Measurements from ENCODE around the gene BMP7. TPM values are rescaled to one million over a fixed set of nuclear protein-coding genes. Genes with fewer than 3 reads are reported as not detected.

BMP7 gene
- total RNA-seq, 2 experiments from 2014 or later = not detected

DNA sequence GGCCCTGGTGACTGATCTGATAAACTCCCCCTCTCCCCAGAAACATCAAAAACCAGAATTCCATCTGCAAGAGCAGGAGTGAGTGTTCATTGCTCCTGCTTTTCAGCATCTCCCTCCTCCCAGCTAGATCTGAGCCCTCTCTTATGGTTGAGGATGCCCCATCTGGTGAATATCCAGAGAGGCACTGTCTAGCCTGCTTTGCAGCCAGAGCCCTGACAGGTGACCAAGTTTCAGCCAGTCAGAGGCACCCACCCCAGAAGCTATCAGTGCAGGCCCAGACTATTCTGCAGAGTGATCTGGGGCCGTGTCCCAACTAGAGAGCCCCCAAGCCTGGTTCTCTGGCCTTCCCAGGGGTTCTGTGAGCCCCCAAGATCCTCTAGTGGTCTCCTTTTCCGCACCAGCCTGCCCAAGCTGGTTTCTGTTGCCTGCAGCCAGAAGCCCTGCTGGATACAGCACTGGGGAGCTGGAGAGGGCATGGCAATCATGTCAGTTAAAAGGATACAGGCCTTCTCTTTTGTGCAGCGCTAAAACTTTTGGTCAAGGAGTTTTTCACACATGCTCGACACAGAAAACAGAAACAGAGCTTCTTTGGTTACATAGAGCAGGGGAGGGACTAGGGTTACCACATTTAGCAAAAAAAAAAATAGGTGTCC is 6.6 kb upstream of the BMP7 start:
- DNase-seq = no peak
- Histone ChIP-seq H3K4me1 (ENCODE audit: insufficient read depth, low read length) (no peaks in the 10 kb centered on the region), H3K9me3 (ENCODE audit: control insufficient read depth in 1 of 2, insufficient read depth in 1 of 2, low read length in 2 of 2) (no peaks in the 10 kb centered on the region), H3K4me3 (ENCODE audit: low read length) (no peak overlapping the region), H3K27ac (ENCODE audit: low read depth in 1 of 2, low read length in 2 of 2) (no peak overlapping the region), H3K27me3 (ENCODE audit: control insufficient read depth in 1 of 2, insufficient read depth in 2 of 2, low read length in 2 of 2) (peaks cover 15 to 27% of the 10 kb centered on the region in 2 experiments), H3K36me3 (ENCODE audit: insufficient read depth, low read length) (no peaks in the 10 kb centered on the region)
- no peak for ATAC-seq (ENCODE audit: poor library complexity)
- POLR2A ChIA-PET = no interaction called here
- TF ChIP-seq CTCF (IDR thresholded peaks at IDR 0.05) = no peak
- H3K9me3 Mint-ChIP-seq = no peaks in the 10 kb centered on the region
- no peak overlapping the region for H3K4me3 Mint-ChIP-seq
- H3K4me1 Mint-ChIP-seq (ENCODE audit: low read depth) = no peaks in the 10 kb centered on the region
- no peaks in the 10 kb centered on the region for H3K36me3 Mint-ChIP-seq (ENCODE audit: low read depth)
- CTCF ChIA-PET = no interaction called here
- intact Hi-C loops (cut with DNase I, micrococcal nuclease) = no loop called here
- peaks cover 82% of the 10 kb centered on the region for H3K27me3 Mint-ChIP-seq
- H3K27ac Mint-ChIP-seq = no peak overlapping the region

GRCh38 chr20:57270204-57270984 is 4.0 kb upstream of the BMP7 start:
- TF ChIP-seq CTCF (IDR thresholded peaks at IDR 0.05) = no peak
- Mint-ChIP-seq H3K27ac (no peak overlapping the region), H3K27me3 (peaks cover 77% of the 10 kb centered on the region), H3K4me1 (ENCODE audit: low read depth) (peaks cover 10% of the 10 kb centered on the region), H3K36me3 (ENCODE audit: low read depth) (no peaks in the 10 kb centered on the region), H3K4me3 (no peak overlapping the region), H3K9me3 (no peaks in the 10 kb centered on the region)
- CTCF ChIA-PET = no interaction called here
- intact Hi-C loops (cut with DNase I, micrococcal nuclease) = no loop called here
- H3K9me3 ChIP-seq (ENCODE audit: control insufficient read depth in 1 of 2, insufficient read depth in 1 of 2, low read length in 2 of 2) = no peaks in the 10 kb centered on the region
- H3K27me3 ChIP-seq (ENCODE audit: control insufficient read depth in 1 of 2, insufficient read depth in 2 of 2, low read length in 2 of 2) = peaks cover 32 to 45% of the 10 kb centered on the region in 2 experiments
- no peaks in the 10 kb centered on the region for H3K4me1 ChIP-seq (ENCODE audit: insufficient read depth, low read length)
- H3K4me3 ChIP-seq (ENCODE audit: low read length) = no peak overlapping the region
- POLR2A ChIA-PET = no interaction called here
- H3K36me3 ChIP-seq (ENCODE audit: insufficient read depth, low read length) = no peaks in the 10 kb centered on the region
- DNase-seq (no peak), ATAC-seq (ENCODE audit: poor library complexity) (no peak)
- no peak overlapping the region for H3K27ac ChIP-seq (ENCODE audit: low read depth in 1 of 2, low read length in 2 of 2)

DNA sequence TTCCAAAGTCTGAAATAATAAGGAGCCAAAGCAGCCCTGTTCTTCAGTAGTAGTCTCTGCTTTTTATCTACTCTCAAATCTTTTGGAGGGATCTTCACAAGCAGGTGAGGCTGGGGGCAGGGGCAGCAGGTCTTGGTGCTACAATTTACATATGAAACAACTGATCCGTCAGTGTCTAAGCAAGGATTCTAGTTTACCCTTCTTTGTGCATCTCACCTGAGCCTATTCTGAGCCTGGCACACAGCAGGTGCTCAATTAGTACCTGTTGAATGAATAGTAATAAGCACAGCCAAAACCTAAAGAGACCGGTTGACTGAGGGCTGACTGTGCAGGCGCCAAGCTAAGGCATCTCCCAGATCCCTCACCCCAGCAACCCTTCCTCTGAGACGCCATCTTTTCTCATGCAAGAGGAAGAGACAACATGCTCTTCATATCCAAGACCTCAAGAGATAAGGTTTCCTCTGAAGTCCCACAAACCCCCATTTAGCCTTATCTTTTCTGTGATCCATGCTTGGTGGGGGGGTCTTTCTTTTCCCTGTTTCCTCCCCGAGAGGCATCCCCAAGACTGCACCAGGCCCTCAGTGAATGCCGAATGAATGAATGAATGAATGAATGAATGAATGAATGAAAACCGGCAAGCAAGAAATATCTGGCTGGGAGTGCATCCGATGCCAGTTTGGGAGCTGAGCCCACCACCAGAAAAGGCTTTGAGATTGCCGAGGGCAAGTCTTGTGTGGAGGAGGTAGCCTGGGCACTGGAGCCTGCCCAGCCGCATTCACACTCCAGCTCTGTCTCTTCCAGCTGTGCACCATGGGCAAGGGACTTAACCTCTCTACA is 2.9 kb upstream of the BMP7 start:
- ChIA-PET POLR2A (no interaction called here), CTCF (no interaction called here)
- H3K4me1 ChIP-seq (ENCODE audit: insufficient read depth, low read length) = no peaks in the 10 kb centered on the region
- Mint-ChIP-seq H3K27ac (no peak overlapping the region), H3K9me3 (no peaks in the 10 kb centered on the region), H3K4me3 (no peak overlapping the region), H3K27me3 (peaks cover 74% of the 10 kb centered on the region), H3K36me3 (ENCODE audit: low read depth) (no peaks in the 10 kb centered on the region), H3K4me1 (ENCODE audit: low read depth) (peaks cover 10% of the 10 kb centered on the region)
- no peak for TF ChIP-seq CTCF (IDR thresholded peaks at IDR 0.05)
- no peak for DNase-seq
- no peak overlapping the region for H3K27ac ChIP-seq (ENCODE audit: low read depth in 1 of 2, low read length in 2 of 2)
- H3K36me3 ChIP-seq (ENCODE audit: insufficient read depth, low read length) = no peaks in the 10 kb centered on the region
- H3K9me3 ChIP-seq (ENCODE audit: control insufficient read depth in 1 of 2, insufficient read depth in 1 of 2, low read length in 2 of 2) = peaks cover 0 to 5% of the 10 kb centered on the region in 2 experiments
- intact Hi-C loops (cut with DNase I, micrococcal nuclease) = no loop called here
- peaks cover 35 to 43% of the 10 kb centered on the region in 2 experiments for H3K27me3 ChIP-seq (ENCODE audit: control insufficient read depth in 1 of 2, insufficient read depth in 2 of 2, low read length in 2 of 2)
- no peak overlapping the region for H3K4me3 ChIP-seq (ENCODE audit: low read length)
- ATAC-seq (ENCODE audit: poor library complexity) = no peak

All from CD4-positive, alpha-beta T cell (primary cell).